HepG2 (cell line): Measurements from ENCODE around the gene HECTD2. TPM values are rescaled to one million over a fixed set of nuclear protein-coding genes. Genes with fewer than 3 reads are reported as not detected.

Experiments used
- ATAC-seq: fragments of 200-7000 bp; cut with Tn5 transposase; 3 replicates; pipeline ENCODE4 v1.9.1; 2020; ENCODE audit warnings: mild to moderate bottlenecking, moderate library complexity
- BruUV-seq: library from RNA; stranded (reverse); fragments of 400-500 nt; replicated peaks from 2 replicates; lab custom pipeline; 2021; lab: Mats Ljungman, UMichigan
- CTCF ChIA-PET: fragments of 300-600 bp; formaldehyde crosslinking; extraction: SDS; loops from one replicate; lab custom pipeline; 2021; ENCODE audit warnings: low total read pairs, inconsistent platforms, low intra/inter-chr PET ratio; lab: Yijun Ruan, JAX
- POLR2A ChIA-PET: fragments of 350-600 bp; sonication (Branson Sonifier 250); formaldehyde crosslinking; loops from one replicate; lab custom pipeline; 2020; ENCODE audit warnings: antibody characterized with exemption, inconsistent platforms; lab: Yijun Ruan, JAX
- DNase-seq: peaks from one replicate; pipeline ENCODE4 v3.0.0-alpha.2; 2015; ENCODE audit warnings: low spot score
- FAIRE-seq: peaks from 3 replicates; lab custom pipeline; 2011; peaks lifted over from hg19 to GRCh38; lab: Jason Lieb, UNC
- H2AFZ ChIP-seq: one replicate; pipeline ENCODE4 v1.6.1; 2011; ENCODE audit warnings: low read length, inconsistent platforms
- H3K27ac ChIP-seq: fragments of 300-600 bp; 3 replicates; pipeline ENCODE4 v1.8.0; 2011; ENCODE audit warnings: mixed run types, mild to moderate bottlenecking, mixed read lengths, low read length, inconsistent platforms; ENCODE audit not compliant: insufficient read depth; ENCODE audit errors: extremely low read length
- H3K27me3 ChIP-seq, 2 experiments: fragments of 200-600 bp in 1 of 2; 2 replicates in 1 of 2; 3 replicates in 1 of 2; pipeline versions ENCODE4 v1.6.0 to v1.8.0; 2011; ENCODE audit warnings: low read length in 2 of 2, mild to moderate bottlenecking in 2 of 2, moderate library complexity in 2 of 2, inconsistent platforms in 1 of 2; ENCODE audit not compliant: insufficient read depth in 2 of 2, control insufficient read depth in 1 of 2
- H3K36me3 ChIP-seq, 2 experiments: fragments of 200-600 bp in 1 of 2; replicated peaks in 1 of 2; 2 replicates in 1 of 2; 3 replicates in 1 of 2; pipeline versions ENCODE4 v1.5.1 to v1.8.0; 2011; ENCODE audit warnings: low read length in 2 of 2, inconsistent platforms in 1 of 2; ENCODE audit not compliant: insufficient read depth in 2 of 2, control insufficient read depth in 1 of 2
- H3K4me1 ChIP-seq: 2 replicates; pipeline ENCODE4 v1.5.1; 2012; ENCODE audit warnings: low read length, inconsistent platforms; ENCODE audit not compliant: insufficient read depth
- H3K4me2 ChIP-seq: 2 replicates; pipeline ENCODE4 v1.6.0; 2011; ENCODE audit warnings: low read depth, low read length, inconsistent platforms
- H3K4me3 ChIP-seq, 3 experiments: fragments of 200-600 bp in 1 of 3; sonication (generic), shearing (Covaris generic) in 1 of 3; replicated peaks in 1 of 3; 2 replicates each; pipeline ENCODE4 v1.5.1; 2011 to 2016; ENCODE audit warnings: low read length in 3 of 3, inconsistent platforms in 2 of 3, low read depth in 2 of 3, mild to moderate bottlenecking in 2 of 3, control low read depth in 1 of 3, mixed read lengths in 1 of 3; ENCODE audit not compliant: insufficient read depth in 1 of 3
- H3K79me2 ChIP-seq: one replicate; pipeline ENCODE4 v1.6.1; 2011; ENCODE audit warnings: low read length, inconsistent platforms; ENCODE audit not compliant: insufficient read depth
- H3K9ac ChIP-seq: 2 replicates; pipeline ENCODE4 v1.6.0; 2011; ENCODE audit warnings: mild to moderate bottlenecking, low read depth, low read length, inconsistent platforms; ENCODE audit not compliant: insufficient read depth
- H3K9me3 ChIP-seq: 2 replicates; pipeline ENCODE4 v1.5.1; 2012; ENCODE audit warnings: mild to moderate bottlenecking, low read length
- H4K20me1 ChIP-seq: 2 replicates; pipeline ENCODE4 v1.6.0; 2011; ENCODE audit warnings: inconsistent platforms, mild to moderate bottlenecking, low read length, moderate library complexity; ENCODE audit not compliant: insufficient read depth
- KLF13 ChIP-seq: sonication (generic); formaldehyde crosslinking; IDR thresholded peaks from 2 replicates; pipeline ENCODE4 v1.4.0; 2020; ENCODE audit warnings: mild to moderate bottlenecking, missing genetic modification reagents
- MYPOP ChIP-seq: sonication (generic); formaldehyde crosslinking; IDR thresholded peaks from 2 replicates; pipeline ENCODE4 v1.8.1; 2023; ENCODE audit warnings: mild to moderate bottlenecking, moderate library complexity, missing genetic modification reagents
- SMYD3 ChIP-seq: sonication (generic); formaldehyde crosslinking; IDR thresholded peaks from 2 replicates; pipeline ENCODE4 v1.8.1; 2023; ENCODE audit warnings: mild to moderate bottlenecking, missing genetic modification reagents
- ZNF101 ChIP-seq: sonication (generic); formaldehyde crosslinking; IDR thresholded peaks from 2 replicates; pipeline ENCODE4 v1.4.0; 2020; ENCODE audit warnings: mild to moderate bottlenecking, low read depth, missing genetic modification reagents, borderline replicate concordance
- WGBS: methylation state at CpG from one replicate; pipeline ENCODE4 v1.1.6; 2017; ENCODE audit warnings: low lambda C conversion rate; 5-methylcytosine and 5-hydroxymethylcytosine counted together
- in situ Hi-C: cut with HindIII; loops from 2 replicates; pipeline ENCODE4 v1.10.0; 2017; ENCODE audit warnings: low pct_unique_long_range_greater_than_20kb; ENCODE audit not compliant: extremely low pct_ligation_motif_present
- intact Hi-C: fragments of 100-400 bp; cut with micrococcal nuclease; formaldehyde crosslinking; loops from one replicate; pipeline ENCODE4 v1.10.0; 2022; ENCODE audit not compliant: unreplicated experiment
- polyA plus RNA-seq, 8 experiments: library from polyadenylated mRNA; depleted of rRNA in 3 of 8; stranded (reverse) in 7 of 8; unstranded in 1 of 8; fragments of >200 nt; fragmentation: Illumina TruSeq in 4 of 8; extraction: Trizol in 4 of 8; gene quantifications; 2 replicates each; pipeline versions ENCODE4 v1.2.1 to v1.2.3, GENCODE V29; 2011 to 2016; ENCODE audit warnings: low read depth in 4 of 8, missing spikeins in 1 of 8, mixed read lengths in 1 of 8; ENCODE audit not compliant: insufficient read depth in 1 of 8
- total RNA-seq, 5 experiments: library from RNA; depleted of rRNA; stranded (reverse); fragments of >200 nt; fragmentation: Illumina TruSeq; extraction: Trizol; gene quantifications; 2 replicates each; pipeline ENCODE4 v1.2.3, GENCODE V29; 2016; ENCODE audit warnings: low read depth in 1 of 5
- TF ChIP-seq, protein P1 (sequence below): sonication (generic); formaldehyde crosslinking; IDR thresholded peaks from 2 replicates; pipeline ENCODE4 v1.8.0; 2022; ENCODE audit warnings: missing genetic modification reagents, mild to moderate bottlenecking, moderate library complexity, borderline replicate concordance
- TF ChIP-seq, protein P2 (sequence below): sonication (generic); formaldehyde crosslinking; IDR thresholded peaks from 2 replicates; pipeline ENCODE4 v1.5.0; 2020; ENCODE audit warnings: missing genetic modification reagents, mild to moderate bottlenecking, borderline replicate concordance

Gene HECTD2
- total and polyA plus RNA-seq, 2 of the 13 experiments (the other 11 are each of a cell fraction or from before 2014, with no cell fraction given): 3.2 to 5.2 TPM

DNA sequence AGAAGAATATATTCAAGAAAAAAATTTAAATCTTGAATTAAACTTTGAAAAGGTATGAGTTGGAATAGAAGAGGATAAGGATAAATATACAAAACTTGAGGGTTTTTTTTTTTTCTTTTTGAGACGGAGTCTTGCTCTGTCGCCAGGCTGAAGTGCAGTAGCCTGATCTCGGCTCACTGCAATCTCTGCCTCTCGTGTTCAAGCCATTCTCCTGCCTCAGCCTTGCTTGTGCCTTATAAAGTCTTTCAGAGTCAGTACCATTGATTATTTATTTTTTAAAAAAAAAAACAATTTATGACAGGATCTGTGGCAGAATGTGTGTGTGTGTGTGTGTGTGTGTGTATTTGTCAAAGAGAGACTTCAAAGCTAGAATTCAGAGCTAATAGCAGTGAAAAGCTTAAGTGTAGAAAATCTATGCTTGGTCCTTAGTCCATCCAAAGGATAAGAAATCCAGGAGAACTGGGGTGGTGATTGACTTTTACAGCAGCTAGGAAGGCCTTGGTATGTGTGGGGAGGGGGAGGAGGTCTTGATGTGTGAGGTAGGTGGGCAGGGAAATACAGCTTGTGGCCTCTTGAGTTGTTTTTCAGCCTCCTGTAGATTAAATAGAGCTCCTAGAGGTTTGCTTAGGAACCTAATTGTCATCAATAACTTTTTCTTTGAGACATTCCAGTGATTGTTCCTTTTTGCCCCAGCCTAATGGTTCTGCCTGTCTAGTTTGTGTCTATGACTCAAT, 2.4 kb downstream of the HECTD2 start (continued):
- TF ChIP-seq, protein P1, sequence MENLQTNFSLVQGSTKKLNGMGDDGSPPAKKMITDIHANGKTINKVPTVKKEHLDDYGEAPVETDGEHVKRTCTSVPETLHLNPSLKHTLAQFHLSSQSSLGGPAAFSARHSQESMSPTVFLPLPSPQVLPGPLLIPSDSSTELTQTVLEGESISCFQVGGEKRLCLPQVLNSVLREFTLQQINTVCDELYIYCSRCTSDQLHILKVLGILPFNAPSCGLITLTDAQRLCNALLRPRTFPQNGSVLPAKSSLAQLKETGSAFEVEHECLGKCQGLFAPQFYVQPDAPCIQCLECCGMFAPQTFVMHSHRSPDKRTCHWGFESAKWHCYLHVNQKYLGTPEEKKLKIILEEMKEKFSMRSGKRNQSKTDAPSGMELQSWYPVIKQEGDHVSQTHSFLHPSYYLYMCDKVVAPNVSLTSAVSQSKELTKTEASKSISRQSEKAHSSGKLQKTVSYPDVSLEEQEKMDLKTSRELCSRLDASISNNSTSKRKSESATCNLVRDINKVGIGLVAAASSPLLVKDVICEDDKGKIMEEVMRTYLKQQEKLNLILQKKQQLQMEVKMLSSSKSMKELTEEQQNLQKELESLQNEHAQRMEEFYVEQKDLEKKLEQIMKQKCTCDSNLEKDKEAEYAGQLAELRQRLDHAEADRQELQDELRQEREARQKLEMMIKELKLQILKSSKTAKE (CRISPR knock-in tag): no peak

GRCh38 chr10:91415816-91416215, 5.7 kb downstream of the HECTD2 start:
- no peak overlapping the region for H3K27ac ChIP-seq
- FAIRE-seq (no peak), DNase-seq (no peak), ATAC-seq (no peak)
- H3K79me2 ChIP-seq: no peaks in the 10 kb centered on the region
- in situ Hi-C loops: no loop called here
- no peaks in the 10 kb centered on the region for H4K20me1 ChIP-seq
- peaks cover 14% of the 10 kb centered on the region for H3K4me1 ChIP-seq
- TF ChIP-seq KLF13 (CRISPR knock-in tag): no peak
- TF ChIP-seq MYPOP (CRISPR knock-in tag): no peak
- no peak for TF ChIP-seq SMYD3 (CRISPR knock-in tag)
- TF ChIP-seq, protein P2, sequence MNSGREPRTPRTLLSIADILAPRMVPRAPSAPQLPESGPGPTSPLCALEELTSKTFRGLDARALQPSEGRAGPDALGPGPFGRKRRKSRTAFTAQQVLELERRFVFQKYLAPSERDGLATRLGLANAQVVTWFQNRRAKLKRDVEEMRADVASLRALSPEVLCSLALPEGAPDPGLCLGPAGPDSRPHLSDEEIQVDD (CRISPR knock-in tag): no peak
- TF ChIP-seq ZNF101 (CRISPR knock-in tag): no peak
- TF ChIP-seq, all 625 proteins: peak for 0
- 93% methylated on average over 3 of the region's 3 CpGs for WGBS
- no peak overlapping the region for H3K4me3 ChIP-seq
- no TSS peak for BruUV-seq
- no peak overlapping the region for H2AFZ ChIP-seq
- CTCF ChIA-PET: no interaction called here
- H3K36me3 ChIP-seq: no peaks in the 10 kb centered on the region
- H3K9me3 ChIP-seq: no peaks in the 10 kb centered on the region
- no peak overlapping the region for H3K9ac ChIP-seq
- intact Hi-C loops: loop anchor here (10.0 kb wide), 1 partner anchor 329 kb away; no protein-coding TSS in a partner anchor
- H3K27me3 ChIP-seq: peaks cover 0 to 3% of the 10 kb centered on the region in 2 experiments; a peak in 1 of 5 replicates
- POLR2A ChIA-PET: no interaction called here
- H3K4me2 ChIP-seq: no peak overlapping the region
